ENCODE results near the gene SERP2. TPM values are rescaled to one million over a fixed set of nuclear protein-coding genes. Genes with fewer than 3 reads are reported as not detected.

SERP2 gene
- total and polyA plus RNA-seq, 9 of the 15 experiments (the other 6 are each of a cell fraction or from before 2014, with no cell fraction given): 0.13 TPM; not detected in 8

DNA sequence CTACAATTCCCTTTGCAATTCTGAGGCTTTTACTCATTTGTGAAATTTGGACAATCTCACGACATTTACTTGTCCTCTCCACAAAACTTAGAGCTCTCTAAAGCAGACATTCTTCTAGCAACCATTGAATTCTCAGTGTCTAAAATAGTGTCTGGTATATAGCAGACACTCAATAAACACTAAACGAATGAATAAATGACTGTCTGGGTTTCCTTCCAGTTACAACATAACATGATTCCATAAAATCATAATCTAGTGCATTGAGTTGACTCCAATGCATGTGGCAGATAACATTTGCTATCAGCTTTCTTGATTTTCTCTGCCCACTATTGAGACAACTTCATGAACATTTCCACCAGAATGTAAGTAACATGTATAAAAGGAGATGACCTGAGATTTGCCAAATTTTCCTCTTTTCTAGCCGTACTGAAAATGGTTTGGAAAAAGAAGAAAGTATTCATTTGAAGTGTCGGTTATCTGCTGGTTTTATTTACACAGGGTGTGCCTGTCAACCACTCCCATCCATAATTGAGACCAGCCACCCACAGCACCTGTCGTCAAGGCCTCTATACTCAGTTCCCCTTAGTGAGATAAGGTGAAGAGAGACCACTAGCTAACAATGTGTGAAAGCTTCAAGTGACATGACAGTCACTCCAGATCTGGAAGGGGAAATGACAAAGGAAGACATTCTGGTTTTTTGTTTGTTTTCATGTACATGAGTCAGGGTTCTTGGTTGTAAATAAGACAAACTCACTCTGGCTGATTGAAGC lies 4.8 kb upstream of the SERP2 start (continued):
- TF ChIP-seq RAD51 (IDR thresholded peaks at IDR 0.05; ENCODE audit: borderline replicate concordance, low read depth) (no peak), SUPT5H (IDR thresholded peaks at IDR 0.05) (no peak), MEF2A (IDR thresholded peaks at IDR 0.05; ENCODE audit: control insufficient read depth, low read depth, low read length) (no peak), RFX7 (CRISPR knock-in tag; IDR thresholded peaks at IDR 0.05) (no peak), SIX5 (IDR thresholded peaks at IDR 0.05; ENCODE audit: borderline replicate concordance in 1 of 2, insufficient read depth in 1 of 2, low read depth in 1 of 2, low read length in 2 of 2) (no peak), DDX20 (tag; IDR thresholded peaks at IDR 0.05; ENCODE audit: low read depth) (no peak), HMG20B (CRISPR knock-in tag; IDR thresholded peaks at IDR 0.05) (no peak), FOXA3 (CRISPR knock-in tag; conservative IDR thresholded peaks at IDR 0.05 in 1 of 2, IDR thresholded peaks at IDR 0.05 in 1 of 2) (peak; percentile 93 to 94), KDM1A (IDR thresholded peaks at IDR 0.05) (peak; percentile 19 to 26; a peak in 2 of 4 replicates), SETDB1 (IDR thresholded peaks at IDR 0.05; ENCODE audit: low read length) (no peak), NEUROD1 (IDR thresholded peaks at IDR 0.05; ENCODE audit: borderline replicate concordance, low read depth, low read length, partially characterized antibody) (no peak), ZKSCAN8 (CRISPR knock-in tag; IDR thresholded peaks at IDR 0.05) (0 out of 2 replicates have a peak, but pooled peaks have one; percentile 41), EGR1 (conservative IDR thresholded peaks at IDR 0.05) (0 out of 2 replicates have a peak, but pooled peaks have one; percentile 16), WHSC1 (IDR thresholded peaks at IDR 0.05; ENCODE audit: low read length) (no peak), MYNN (IDR thresholded peaks at IDR 0.05) (no peak), MYNN (CRISPR knock-in tag; IDR thresholded peaks at IDR 0.05) (no peak)
- TF ChIP-seq, protein P1, sequence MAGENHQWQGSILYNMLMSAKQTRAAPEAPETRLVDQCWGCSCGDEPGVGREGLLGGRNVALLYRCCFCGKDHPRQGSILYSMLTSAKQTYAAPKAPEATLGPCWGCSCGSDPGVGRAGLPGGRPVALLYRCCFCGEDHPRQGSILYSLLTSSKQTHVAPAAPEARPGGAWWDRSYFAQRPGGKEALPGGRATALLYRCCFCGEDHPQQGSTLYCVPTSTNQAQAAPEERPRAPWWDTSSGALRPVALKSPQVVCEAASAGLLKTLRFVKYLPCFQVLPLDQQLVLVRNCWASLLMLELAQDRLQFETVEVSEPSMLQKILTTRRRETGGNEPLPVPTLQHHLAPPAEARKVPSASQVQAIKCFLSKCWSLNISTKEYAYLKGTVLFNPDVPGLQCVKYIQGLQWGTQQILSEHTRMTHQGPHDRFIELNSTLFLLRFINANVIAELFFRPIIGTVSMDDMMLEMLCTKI (IDR thresholded peaks at IDR 0.05; ENCODE audit: partially characterized antibody): no peak
- TF ChIP-seq, protein P2, sequence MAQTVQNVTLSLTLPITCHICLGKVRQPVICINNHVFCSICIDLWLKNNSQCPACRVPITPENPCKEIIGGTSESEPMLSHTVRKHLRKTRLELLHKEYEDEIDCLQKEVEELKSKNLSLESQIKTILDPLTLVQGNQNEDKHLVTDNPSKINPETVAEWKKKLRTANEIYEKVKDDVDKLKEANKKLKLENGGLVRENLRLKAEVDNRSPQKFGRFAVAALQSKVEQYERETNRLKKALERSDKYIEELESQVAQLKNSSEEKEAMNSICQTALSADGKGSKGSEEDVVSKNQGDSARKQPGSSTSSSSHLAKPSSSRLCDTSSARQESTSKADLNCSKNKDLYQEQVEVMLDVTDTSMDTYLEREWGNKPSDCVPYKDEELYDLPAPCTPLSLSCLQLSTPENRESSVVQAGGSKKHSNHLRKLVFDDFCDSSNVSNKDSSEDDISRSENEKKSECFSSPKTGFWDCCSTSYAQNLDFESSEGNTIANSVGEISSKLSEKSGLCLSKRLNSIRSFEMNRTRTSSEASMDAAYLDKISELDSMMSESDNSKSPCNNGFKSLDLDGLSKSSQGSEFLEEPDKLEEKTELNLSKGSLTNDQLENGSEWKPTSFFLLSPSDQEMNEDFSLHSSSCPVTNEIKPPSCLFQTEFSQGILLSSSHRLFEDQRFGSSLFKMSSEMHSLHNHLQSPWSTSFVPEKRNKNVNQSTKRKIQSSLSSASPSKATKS (CRISPR knock-in tag; IDR thresholded peaks at IDR 0.05): no peak
- TF ChIP-seq, protein P3, sequence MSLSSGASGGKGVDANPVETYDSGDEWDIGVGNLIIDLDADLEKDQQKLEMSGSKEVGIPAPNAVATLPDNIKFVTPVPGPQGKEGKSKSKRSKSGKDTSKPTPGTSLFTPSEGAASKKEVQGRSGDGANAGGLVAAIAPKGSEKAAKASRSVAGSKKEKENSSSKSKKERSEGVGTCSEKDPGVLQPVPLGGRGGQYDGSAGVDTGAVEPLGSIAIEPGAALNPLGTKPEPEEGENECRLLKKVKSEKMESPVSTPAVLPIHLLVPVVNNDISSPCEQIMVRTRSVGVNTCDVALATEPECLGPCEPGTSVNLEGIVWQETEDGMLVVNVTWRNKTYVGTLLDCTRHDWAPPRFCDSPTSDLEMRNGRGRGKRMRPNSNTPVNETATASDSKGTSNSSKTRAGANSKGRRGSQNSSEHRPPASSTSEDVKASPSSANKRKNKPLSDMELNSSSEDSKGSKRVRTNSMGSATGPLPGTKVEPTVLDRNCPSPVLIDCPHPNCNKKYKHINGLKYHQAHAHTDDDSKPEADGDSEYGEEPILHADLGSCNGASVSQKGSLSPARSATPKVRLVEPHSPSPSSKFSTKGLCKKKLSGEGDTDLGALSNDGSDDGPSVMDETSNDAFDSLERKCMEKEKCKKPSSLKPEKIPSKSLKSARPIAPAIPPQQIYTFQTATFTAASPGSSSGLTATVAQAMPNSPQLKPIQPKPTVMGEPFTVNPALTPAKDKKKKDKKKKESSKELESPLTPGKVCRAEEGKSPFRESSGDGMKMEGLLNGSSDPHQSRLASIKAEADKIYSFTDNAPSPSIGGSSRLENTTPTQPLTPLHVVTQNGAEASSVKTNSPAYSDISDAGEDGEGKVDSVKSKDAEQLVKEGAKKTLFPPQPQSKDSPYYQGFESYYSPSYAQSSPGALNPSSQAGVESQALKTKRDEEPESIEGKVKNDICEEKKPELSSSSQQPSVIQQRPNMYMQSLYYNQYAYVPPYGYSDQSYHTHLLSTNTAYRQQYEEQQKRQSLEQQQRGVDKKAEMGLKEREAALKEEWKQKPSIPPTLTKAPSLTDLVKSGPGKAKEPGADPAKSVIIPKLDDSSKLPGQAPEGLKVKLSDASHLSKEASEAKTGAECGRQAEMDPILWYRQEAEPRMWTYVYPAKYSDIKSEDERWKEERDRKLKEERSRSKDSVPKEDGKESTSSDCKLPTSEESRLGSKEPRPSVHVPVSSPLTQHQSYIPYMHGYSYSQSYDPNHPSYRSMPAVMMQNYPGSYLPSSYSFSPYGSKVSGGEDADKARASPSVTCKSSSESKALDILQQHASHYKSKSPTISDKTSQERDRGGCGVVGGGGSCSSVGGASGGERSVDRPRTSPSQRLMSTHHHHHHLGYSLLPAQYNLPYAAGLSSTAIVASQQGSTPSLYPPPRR (CRISPR knock-in tag; IDR thresholded peaks at IDR 0.05; ENCODE audit: borderline replicate concordance): no peak

All from K562 (cell line).